Measurements from ENCODE around the gene OR8K5. TPM values are rescaled to one million over a fixed set of nuclear protein-coding genes. Genes with fewer than 3 reads are reported as not detected.

OR8K5 gene
- total and polyA plus RNA-seq, 3 donors from 2014 or later: 0.87 TPM; not detected in 2

- Histone ChIP-seq H3K4me3 (no peak overlapping the region), H3K4me1 (no peaks in the 10 kb centered on the region), H3K9me3 (no peaks in the 10 kb centered on the region), H3K36me3 (ENCODE audit: low read depth, missing control alignments) (no peaks in the 10 kb centered on the region), H3K27me3 (no peaks in the 10 kb centered on the region), H3K27ac (no peak overlapping the region)
- intact Hi-C loops (cut with DNase I; ENCODE audit: low total_unique reads): no loop called here
- no peak for TF ChIP-seq CTCF (IDR thresholded peaks at IDR 0.05)
- no peak for TF ChIP-seq POLR2A (IDR thresholded peaks at IDR 0.05)
- no peak for DNase-seq
Observed at GRCh38 chr11:56183459-56183858, 23.3 kb upstream of the OR8K5 start.

- WGBS, 2 donors: 75 to 88% methylated on average over 1 of the region's 1 CpG
- intact Hi-C loops (cut with DNase I; ENCODE audit: low total_unique reads): no loop called here
- TF ChIP-seq POLR2A (IDR thresholded peaks at IDR 0.05) (no peak), CTCF (IDR thresholded peaks at IDR 0.05) (no peak)
Observed at GRCh38 chr11:56176318-56176717, 16.2 kb upstream of the OR8K5 start, which contains the start of gene OR5J2. OR5J2 (plus strand) TSS chr11:56176618; CDS start chr11:56176618, 0 bp downstream.

GRCh38 chr11:56172256-56172830 lies 12.2 kb upstream of the OR8K5 start:
- Histone ChIP-seq H3K4me1 (no peaks in the 10 kb centered on the region), H3K9me3 (no peaks in the 10 kb centered on the region), H3K4me3 (no peak overlapping the region), H3K27ac (no peak overlapping the region), H3K36me3 (ENCODE audit: low read depth, missing control alignments) (no peaks in the 10 kb centered on the region), H3K27me3 (no peaks in the 10 kb centered on the region)
- DNase-seq: no peak
- 55% methylated on average over 3 of the region's 3 CpGs for WGBS, 2 donors
- no peak for TF ChIP-seq CTCF (IDR thresholded peaks at IDR 0.05)
- no peak for TF ChIP-seq POLR2A (IDR thresholded peaks at IDR 0.05)
- intact Hi-C loops (cut with DNase I; ENCODE audit: low total_unique reads): no loop called here

More at GRCh38 chr11:56176318-56176717, 16.2 kb upstream of the OR8K5 start, which contains the start of gene OR5J2:
- H3K27me3 ChIP-seq: no peaks in the 10 kb centered on the region
- DNase-seq: no peak
- no peaks in the 10 kb centered on the region for H3K9me3 ChIP-seq
- no peak within 1 kb of the TSS for H3K4me3 ChIP-seq
- H3K36me3 ChIP-seq (ENCODE audit: low read depth, missing control alignments): no peaks in the 10 kb centered on the region
- H3K27ac ChIP-seq: no peak within 1 kb of the TSS
- no peaks in the 10 kb centered on the region for H3K4me1 ChIP-seq

- Histone ChIP-seq H3K9me3 (no peaks in the 10 kb centered on the region), H3K27me3 (no peaks in the 10 kb centered on the region), H3K4me1 (no peaks in the 10 kb centered on the region), H3K27ac (no peak overlapping the region), H3K4me3 (no peak overlapping the region), H3K36me3 (ENCODE audit: low read depth, missing control alignments) (no peaks in the 10 kb centered on the region)
- no peak for DNase-seq
- TF ChIP-seq POLR2A (IDR thresholded peaks at IDR 0.05): no peak
- no peak for TF ChIP-seq CTCF (IDR thresholded peaks at IDR 0.05)
- WGBS, 2 donors: 65 to 66% methylated on average over 3 of the region's 3 CpGs
- intact Hi-C loops (cut with DNase I; ENCODE audit: low total_unique reads): no loop called here
Observed at GRCh38 chr11:56163804-56164203, 3.7 kb upstream of the OR8K5 start.

GRCh38 chr11:56152333-56152732 lies 7.8 kb downstream of the OR8K5 start:
- 95 to 96% methylated on average over 14 to 15 of the region's 15 CpGs for WGBS, 2 donors
- no peak for DNase-seq
- no peak overlapping the region for H3K4me3 ChIP-seq
- no peaks in the 10 kb centered on the region for H3K4me1 ChIP-seq
- H3K36me3 ChIP-seq (ENCODE audit: low read depth, missing control alignments): no peaks in the 10 kb centered on the region
- intact Hi-C loops (cut with DNase I; ENCODE audit: low total_unique reads): no loop called here
- H3K9me3 ChIP-seq: no peaks in the 10 kb centered on the region
- TF ChIP-seq POLR2A (IDR thresholded peaks at IDR 0.05) (no peak), CTCF (IDR thresholded peaks at IDR 0.05) (no peak)
- H3K27ac ChIP-seq: no peak overlapping the region
- H3K27me3 ChIP-seq: no peaks in the 10 kb centered on the region
